Choroid plexus epithelial cell (primary cell): ENCODE data around the gene TTC28.
"Not testable (repeated sequence)": the region's sequence is repeated elsewhere in the genome, so short reads cannot be mapped to it uniquely, and the experiment has no call there.

ENCODE experiments used
- DNase-seq: peaks from one replicate; pipeline ENCODE4 v3.0.0-alpha.2; 2010; ENCODE audit warnings: low read depth
- H3K4me3 ChIP-seq: 2 replicates; pipeline ENCODE4 v1.5.1; 2011; ENCODE audit warnings: low read depth, mild to moderate bottlenecking, control low read depth, low read length, moderate library complexity
- TF ChIP-seq, protein P1 (sequence below): conservative IDR thresholded peaks from 2 replicates; pipeline ENCODE4 v1.5.1; 2011; ENCODE audit warnings: low read depth, mild to moderate bottlenecking, control low read depth, inconsistent platforms, low read length, moderate library complexity

Gene TTC28

DNA sequence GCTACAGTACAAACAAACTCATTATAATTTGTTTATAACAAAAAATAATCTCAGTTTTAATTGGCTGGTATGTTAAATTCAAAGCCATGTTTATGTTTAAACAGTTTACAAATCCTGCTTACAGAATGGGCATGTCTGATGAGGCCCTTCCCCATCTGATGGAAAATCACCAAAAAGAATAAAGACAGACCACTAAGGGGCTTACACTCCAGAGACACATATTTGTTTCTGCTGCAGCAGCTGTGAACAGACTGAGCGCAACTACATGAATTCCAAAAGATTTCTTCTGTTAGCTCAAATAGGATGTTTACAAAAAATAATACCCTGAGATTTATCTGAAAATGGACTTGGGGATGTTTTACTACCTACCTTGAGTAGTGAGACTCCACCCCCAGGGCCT is 585.9 kb downstream of the TTC28 start:
- TF ChIP-seq, protein P1, sequence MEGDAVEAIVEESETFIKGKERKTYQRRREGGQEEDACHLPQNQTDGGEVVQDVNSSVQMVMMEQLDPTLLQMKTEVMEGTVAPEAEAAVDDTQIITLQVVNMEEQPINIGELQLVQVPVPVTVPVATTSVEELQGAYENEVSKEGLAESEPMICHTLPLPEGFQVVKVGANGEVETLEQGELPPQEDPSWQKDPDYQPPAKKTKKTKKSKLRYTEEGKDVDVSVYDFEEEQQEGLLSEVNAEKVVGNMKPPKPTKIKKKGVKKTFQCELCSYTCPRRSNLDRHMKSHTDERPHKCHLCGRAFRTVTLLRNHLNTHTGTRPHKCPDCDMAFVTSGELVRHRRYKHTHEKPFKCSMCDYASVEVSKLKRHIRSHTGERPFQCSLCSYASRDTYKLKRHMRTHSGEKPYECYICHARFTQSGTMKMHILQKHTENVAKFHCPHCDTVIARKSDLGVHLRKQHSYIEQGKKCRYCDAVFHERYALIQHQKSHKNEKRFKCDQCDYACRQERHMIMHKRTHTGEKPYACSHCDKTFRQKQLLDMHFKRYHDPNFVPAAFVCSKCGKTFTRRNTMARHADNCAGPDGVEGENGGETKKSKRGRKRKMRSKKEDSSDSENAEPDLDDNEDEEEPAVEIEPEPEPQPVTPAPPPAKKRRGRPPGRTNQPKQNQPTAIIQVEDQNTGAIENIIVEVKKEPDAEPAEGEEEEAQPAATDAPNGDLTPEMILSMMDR, result no peak
- DNase-seq, result no peak

DNA sequence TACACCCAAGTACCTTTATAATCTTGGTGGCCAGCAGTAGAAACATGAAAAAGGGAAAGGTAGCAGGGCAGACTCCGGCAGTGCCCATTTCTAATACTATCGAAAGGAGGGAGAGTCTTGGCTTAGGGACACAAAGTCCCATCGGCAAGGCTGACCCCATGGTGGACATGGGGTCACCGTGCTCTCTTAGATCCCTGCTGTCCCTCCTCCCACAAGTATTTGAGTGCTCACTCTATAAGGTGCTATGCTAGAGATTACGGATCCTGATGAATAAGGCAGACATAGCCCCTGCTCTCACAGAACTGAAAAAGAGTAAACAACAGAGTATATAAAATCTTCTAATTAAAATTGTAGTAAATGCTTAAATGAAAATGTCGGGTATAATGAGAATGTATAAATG is 588.2 kb downstream of the TTC28 start:
- H3K4me3 ChIP-seq, result no peak overlapping the region
- no peak for DNase-seq
- TF ChIP-seq, protein P1, result no peak

More for the DNA sequence above, 585.9 kb downstream of the TTC28 start:
- no peak overlapping the region for H3K4me3 ChIP-seq

DNA sequence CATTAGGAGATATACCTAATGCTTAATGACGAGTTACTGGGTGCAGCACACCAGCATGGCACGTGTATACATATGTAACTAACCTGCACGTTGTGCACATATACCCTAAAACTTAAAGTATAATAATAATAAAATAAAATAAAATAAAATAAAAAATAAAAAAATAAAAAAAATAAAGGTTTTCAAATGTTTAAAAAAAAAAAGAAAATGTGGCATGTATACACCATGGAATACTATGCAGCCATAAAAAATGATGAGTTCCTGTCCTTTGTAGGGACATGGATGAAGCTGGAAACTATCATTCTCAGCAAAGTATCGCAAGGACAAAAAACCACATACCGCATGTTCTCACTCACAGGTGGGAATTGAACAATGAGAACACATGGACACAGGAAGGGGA is 590.1 kb downstream of the TTC28 start:
- not testable (repeated sequence) for DNase-seq

GRCh38 chr22:28077166-28077565 is 602.5 kb downstream of the TTC28 start:
- H3K4me3 ChIP-seq, result no peak overlapping the region
- TF ChIP-seq, protein P1, result no peak
- DNase-seq, result no peak

More for the DNA sequence above, 590.1 kb downstream of the TTC28 start:
- not testable (repeated sequence) for H3K4me3 ChIP-seq

- peak; percentile 72 for DNase-seq
- no peak overlapping the region for H3K4me3 ChIP-seq
- TF ChIP-seq, protein P1, result no peak
Measured at GRCh38 chr22:28075358-28075981, 604.2 kb downstream of the TTC28 start.

- no peak overlapping the region for H3K4me3 ChIP-seq
- TF ChIP-seq, protein P1, result no peak
- no peak for DNase-seq
Measured at GRCh38 chr22:28074526-28074925, 605.1 kb downstream of the TTC28 start.

- TF ChIP-seq, protein P1, result no peak
- H3K4me3 ChIP-seq, result no peak overlapping the region
- no peak for DNase-seq
Measured at GRCh38 chr22:28072066-28072465, 607.6 kb downstream of the TTC28 start.

DNA sequence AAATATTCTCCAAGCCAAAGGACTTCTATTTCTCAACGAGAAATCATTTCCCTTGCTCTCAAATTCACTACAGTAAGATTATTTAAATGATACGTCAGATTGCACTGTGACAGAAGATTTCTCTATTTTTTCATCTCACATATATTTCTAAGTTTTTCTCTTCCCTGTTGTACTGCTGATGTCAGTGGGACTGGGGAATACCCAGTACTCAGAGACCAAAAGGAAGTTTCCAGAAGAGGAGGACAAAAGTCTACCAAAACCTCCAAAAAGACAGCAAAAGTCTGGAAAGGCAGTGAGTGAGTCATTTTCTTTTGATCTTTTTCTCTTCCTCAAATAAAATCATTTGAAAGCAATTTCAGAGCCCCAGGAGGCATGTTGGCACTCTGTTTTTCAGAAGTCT is 610.8 kb downstream of the TTC28 start:
- TF ChIP-seq, protein P1, result no peak
- H3K4me3 ChIP-seq, result no peak overlapping the region
- no peak for DNase-seq
